Measurements from ENCODE around the gene P2RX3.

GRCh38 chr11:57311109-57311936 lies 26.8 kb upstream of the P2RX3 start:
- TF ChIP-seq GATA2 (IDR thresholded peaks at IDR 0.05; ENCODE audit: low read depth, low read length) (no peak), GATA3 (IDR thresholded peaks at IDR 0.05; ENCODE audit: low read depth, low read length) (no peak)
